Endothelial cell (in vitro differentiated cells): ENCODE results near the gene HS3ST4. TPM values are rescaled to one million over a fixed set of nuclear protein-coding genes. Genes with fewer than 3 reads are reported as not detected.

Experiments
- DNase-seq: peaks from one replicate; pipeline ENCODE4 v3.0.0; 2021; ENCODE audit warnings: low spot score
- H3K27ac Mint-ChIP-seq: one replicate; pipeline ENCODE4 v1.8.0; 2021; ENCODE audit warnings: mixed read lengths, inconsistent platforms; ENCODE audit not compliant: unreplicated experiment
- H3K27me3 Mint-ChIP-seq: one replicate; pipeline ENCODE4 v1.8.0; 2021; ENCODE audit warnings: mild to moderate bottlenecking, moderate library complexity, mixed read lengths, inconsistent platforms; ENCODE audit not compliant: unreplicated experiment
- H3K36me3 Mint-ChIP-seq: one replicate; pipeline ENCODE4 v1.8.0; 2021; ENCODE audit warnings: mild to moderate bottlenecking, low read depth, mixed read lengths, inconsistent platforms; ENCODE audit not compliant: unreplicated experiment
- H3K4me1 Mint-ChIP-seq: one replicate; pipeline ENCODE4 v1.8.0; 2021; ENCODE audit warnings: mild to moderate bottlenecking, mixed read lengths, inconsistent platforms; ENCODE audit not compliant: unreplicated experiment
- H3K4me3 Mint-ChIP-seq: one replicate; pipeline ENCODE4 v1.8.0; 2021; ENCODE audit warnings: mild to moderate bottlenecking, mixed read lengths, inconsistent platforms; ENCODE audit not compliant: unreplicated experiment
- H3K9me3 Mint-ChIP-seq: one replicate; pipeline ENCODE4 v1.8.0; 2021; ENCODE audit warnings: mixed read lengths, inconsistent platforms; ENCODE audit not compliant: unreplicated experiment
- CTCF ChIP-seq: fragments of 200-600 bp; sonication (generic); IDR thresholded peaks from one replicate; pipeline ENCODE4 v1.5.0; 2021; ENCODE audit warnings: antibody characterized with exemption; ENCODE audit not compliant: unreplicated experiment
- total RNA-seq: library from RNA; stranded (reverse); fragmentation: NEBNext Ultra II Directional; extraction: Animal tissue kit (Norgen Biotek cat#: 25700); gene quantifications from one replicate; pipeline ENCODE4 v1.2.1, GENCODE V29; 2021; ENCODE audit not compliant: unreplicated experiment

HS3ST4 gene
- total RNA-seq, 1 donor from 2014 or later, result 4.8 TPM

- no peak for DNase-seq
- no peak overlapping the region for H3K4me3 Mint-ChIP-seq
- TF ChIP-seq CTCF, result no peak
Measured at GRCh38 chr16:25941800-25942499, 250.2 kb downstream of the HS3ST4 start.

DNA sequence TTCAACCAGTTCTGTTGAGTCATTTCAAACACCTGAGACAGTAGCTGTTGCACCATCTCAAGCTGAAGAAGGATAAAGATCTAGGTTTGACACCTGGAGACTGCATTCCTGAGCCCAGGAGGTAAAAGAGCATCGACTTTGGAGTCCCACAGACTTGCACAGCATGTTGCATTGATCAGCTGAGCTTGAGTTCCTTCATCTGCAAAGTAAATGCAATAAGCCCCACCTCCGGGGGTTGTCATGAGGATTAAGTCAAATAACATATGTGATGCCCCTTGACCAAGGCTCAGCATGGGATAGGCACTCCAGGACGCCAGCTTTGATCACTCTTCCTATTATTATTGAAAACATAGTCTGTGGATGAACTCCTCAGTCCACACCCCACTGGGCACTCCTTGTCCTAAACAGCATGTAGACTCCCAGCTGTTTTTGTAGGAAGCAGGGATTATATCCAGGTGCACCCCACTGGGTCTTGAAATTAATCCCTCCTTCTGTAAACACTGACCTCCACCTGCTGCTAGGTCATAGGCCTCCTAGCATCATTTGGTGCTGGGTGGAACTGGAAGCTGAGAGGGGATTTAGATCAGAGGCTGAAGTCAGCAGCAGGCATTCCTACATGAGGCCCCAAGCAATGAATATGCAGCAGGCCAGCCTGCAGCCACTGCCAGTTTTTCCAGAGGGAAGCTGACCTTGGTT is 259.0 kb downstream of the HS3ST4 start:
- no peak overlapping the region for H3K27ac Mint-ChIP-seq
- no peaks in the 10 kb centered on the region for H3K9me3 Mint-ChIP-seq
- DNase-seq, result no peak
- H3K36me3 Mint-ChIP-seq, result no peaks in the 10 kb centered on the region
- H3K4me3 Mint-ChIP-seq, result no peak overlapping the region
- no peaks in the 10 kb centered on the region for H3K4me1 Mint-ChIP-seq
- peaks cover 3% of the 10 kb centered on the region for H3K27me3 Mint-ChIP-seq
- TF ChIP-seq CTCF, result no peak

More at GRCh38 chr16:25941800-25942499, 250.2 kb downstream of the HS3ST4 start:
- Mint-ChIP-seq H3K9me3 (no peaks in the 10 kb centered on the region), H3K27ac (no peak overlapping the region), H3K27me3 (peaks cover 3% of the 10 kb centered on the region), H3K4me1 (no peaks in the 10 kb centered on the region), H3K36me3 (peaks cover 5% of the 10 kb centered on the region)

GRCh38 chr16:25951999-25952398 is 260.2 kb downstream of the HS3ST4 start:
- Mint-ChIP-seq H3K36me3 (no peaks in the 10 kb centered on the region), H3K27me3 (peaks cover 3% of the 10 kb centered on the region), H3K9me3 (no peaks in the 10 kb centered on the region), H3K4me1 (no peaks in the 10 kb centered on the region), H3K27ac (no peak overlapping the region), H3K4me3 (no peak overlapping the region)
- DNase-seq, result no peak
- no peak for TF ChIP-seq CTCF

DNA sequence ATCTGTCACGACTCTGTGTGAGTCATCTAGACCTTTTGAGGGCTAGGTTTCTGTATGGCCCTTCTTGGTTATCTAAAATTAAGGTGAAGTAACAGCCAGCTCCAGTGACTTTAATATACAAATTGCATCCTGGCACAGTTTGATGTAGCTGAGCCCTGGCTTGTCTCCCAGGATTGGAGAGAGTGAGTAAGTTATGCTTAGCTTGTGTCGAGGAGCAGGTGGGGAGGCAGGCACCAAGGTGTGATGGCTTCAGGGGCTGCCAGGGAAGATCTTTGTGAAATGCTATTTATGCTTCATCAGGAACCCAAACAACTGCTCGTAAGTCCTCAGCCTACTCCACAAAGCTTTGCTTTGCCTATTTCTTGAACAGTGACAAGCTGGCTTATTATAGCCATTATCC is 261.2 kb downstream of the HS3ST4 start:
- no peak for DNase-seq
- Mint-ChIP-seq H3K4me3 (no peak overlapping the region), H3K9me3 (no peaks in the 10 kb centered on the region), H3K27ac (no peak overlapping the region), H3K4me1 (no peaks in the 10 kb centered on the region), H3K27me3 (peaks cover 3% of the 10 kb centered on the region), H3K36me3 (no peaks in the 10 kb centered on the region)
- TF ChIP-seq CTCF, result no peak

- H3K27me3 Mint-ChIP-seq, result peaks cover 1% of the 10 kb centered on the region
- no peak for TF ChIP-seq CTCF
- no peaks in the 10 kb centered on the region for H3K9me3 Mint-ChIP-seq
- peaks cover 7% of the 10 kb centered on the region for H3K36me3 Mint-ChIP-seq
- H3K4me3 Mint-ChIP-seq, result no peak overlapping the region
- no peak for DNase-seq
- no peak overlapping the region for H3K27ac Mint-ChIP-seq
- no peaks in the 10 kb centered on the region for H3K4me1 Mint-ChIP-seq
Measured at GRCh38 chr16:25957707-25958106, 265.9 kb downstream of the HS3ST4 start.
